Calu3 (cell line): ENCODE results near the gene ARPP21. TPM values are rescaled to one million over a fixed set of nuclear protein-coding genes. Genes with fewer than 3 reads are reported as not detected.
"Not testable (repeated sequence)": the region's sequence is repeated elsewhere in the genome, so short reads cannot be mapped to it uniquely, and the experiment has no call there.

Experiments used
- BruUV-seq: library from RNA; stranded (reverse); fragments of 400-500 nt; replicated peaks from 2 replicates; lab custom pipeline; 2021; lab: Mats Ljungman, UMichigan
- CTCF ChIA-PET: fragments of 300-600 bp; sonication (Branson Sonifier 250); formaldehyde crosslinking; loops from one replicate; lab custom pipeline; 2022; ENCODE audit warnings: antibody characterized with exemption; lab: Charles Lee
- DNase-seq: peaks from one replicate; pipeline ENCODE4 v3.0.0; 2022
- H3K27ac Mint-ChIP-seq: one replicate; pipeline ENCODE4 v1.8.0; 2022; ENCODE audit warnings: mixed read lengths; ENCODE audit not compliant: unreplicated experiment
- H3K27me3 Mint-ChIP-seq: one replicate; pipeline ENCODE4 v1.8.0; 2022; ENCODE audit warnings: mixed read lengths; ENCODE audit not compliant: unreplicated experiment
- H3K36me3 Mint-ChIP-seq: one replicate; pipeline ENCODE4 v1.8.0; 2022; ENCODE audit warnings: mild to moderate bottlenecking, moderate library complexity, mixed read lengths; ENCODE audit not compliant: insufficient read depth, unreplicated experiment
- H3K4me1 Mint-ChIP-seq: one replicate; pipeline ENCODE4 v1.8.0; 2022; ENCODE audit warnings: mild to moderate bottlenecking, low read depth, mixed read lengths; ENCODE audit not compliant: unreplicated experiment
- H3K4me3 Mint-ChIP-seq: one replicate; pipeline ENCODE4 v1.8.0; 2022; ENCODE audit warnings: mild to moderate bottlenecking, low read depth, moderate library complexity, mixed read lengths; ENCODE audit not compliant: unreplicated experiment
- H3K9me3 Mint-ChIP-seq: one replicate; pipeline ENCODE4 v1.8.0; 2022; ENCODE audit warnings: low read depth, mixed read lengths; ENCODE audit not compliant: unreplicated experiment
- intact Hi-C: fragments of 100-400 bp; cut with micrococcal nuclease; formaldehyde crosslinking; loops from one replicate; pipeline ENCODE4 v1.10.0; 2022; ENCODE audit not compliant: unreplicated experiment
- total RNA-seq: library from RNA; stranded (reverse); gene quantifications from 2 replicates; pipeline ENCODE4 v1.2.3, GENCODE V29; 2022
- TF ChIP-seq, protein P1 (sequence below): fragments of 200-600 bp; IDR thresholded peaks from one replicate; pipeline ENCODE4 v1.8.0; 2022; ENCODE audit warnings: antibody characterized with exemption; ENCODE audit not compliant: unreplicated experiment

The ARPP21 gene
- total RNA-seq, 1 experiment from 2014 or later = not detected

DNA sequence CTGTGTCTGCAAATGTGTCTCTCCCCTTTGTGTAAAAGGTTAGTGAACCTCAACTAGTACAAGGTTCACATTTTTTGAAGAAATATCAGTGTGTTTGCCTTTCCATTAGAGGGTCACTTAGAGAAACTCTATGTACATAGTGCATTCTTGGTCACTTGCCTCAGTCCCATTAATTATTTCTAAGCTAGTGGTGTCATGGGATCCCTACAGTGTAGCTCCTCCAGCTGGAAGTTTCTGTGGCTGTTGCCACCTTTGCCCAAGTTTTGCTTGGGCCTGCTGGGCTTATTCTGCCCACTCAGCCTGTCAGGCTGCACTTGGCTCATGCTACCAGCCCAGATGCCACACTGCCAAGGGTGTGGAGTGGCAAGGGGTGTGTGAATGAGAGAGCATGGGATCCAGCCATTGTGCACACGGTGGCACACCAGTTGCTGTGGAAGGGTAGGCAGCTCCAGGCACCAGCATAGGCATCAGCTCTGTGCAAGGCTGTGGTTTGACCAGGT lies 161.7 kb downstream of the ARPP21 start:
- no TSS peak for BruUV-seq
- no peaks in the 10 kb centered on the region for H3K4me1 Mint-ChIP-seq
- H3K4me3 Mint-ChIP-seq = no peak overlapping the region
- no peak for DNase-seq
- CTCF ChIA-PET = interaction anchor here (1.2 kb wide), 1 partner anchor 108 kb away, joined by 3 read pairs; no protein-coding TSS in a partner anchor
- intact Hi-C loops = no loop called here
- no peaks in the 10 kb centered on the region for H3K27me3 Mint-ChIP-seq
- H3K36me3 Mint-ChIP-seq = no peaks in the 10 kb centered on the region
- no peaks in the 10 kb centered on the region for H3K9me3 Mint-ChIP-seq
- no peak overlapping the region for H3K27ac Mint-ChIP-seq
- TF ChIP-seq, protein P1, sequence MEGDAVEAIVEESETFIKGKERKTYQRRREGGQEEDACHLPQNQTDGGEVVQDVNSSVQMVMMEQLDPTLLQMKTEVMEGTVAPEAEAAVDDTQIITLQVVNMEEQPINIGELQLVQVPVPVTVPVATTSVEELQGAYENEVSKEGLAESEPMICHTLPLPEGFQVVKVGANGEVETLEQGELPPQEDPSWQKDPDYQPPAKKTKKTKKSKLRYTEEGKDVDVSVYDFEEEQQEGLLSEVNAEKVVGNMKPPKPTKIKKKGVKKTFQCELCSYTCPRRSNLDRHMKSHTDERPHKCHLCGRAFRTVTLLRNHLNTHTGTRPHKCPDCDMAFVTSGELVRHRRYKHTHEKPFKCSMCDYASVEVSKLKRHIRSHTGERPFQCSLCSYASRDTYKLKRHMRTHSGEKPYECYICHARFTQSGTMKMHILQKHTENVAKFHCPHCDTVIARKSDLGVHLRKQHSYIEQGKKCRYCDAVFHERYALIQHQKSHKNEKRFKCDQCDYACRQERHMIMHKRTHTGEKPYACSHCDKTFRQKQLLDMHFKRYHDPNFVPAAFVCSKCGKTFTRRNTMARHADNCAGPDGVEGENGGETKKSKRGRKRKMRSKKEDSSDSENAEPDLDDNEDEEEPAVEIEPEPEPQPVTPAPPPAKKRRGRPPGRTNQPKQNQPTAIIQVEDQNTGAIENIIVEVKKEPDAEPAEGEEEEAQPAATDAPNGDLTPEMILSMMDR = no peak

DNA sequence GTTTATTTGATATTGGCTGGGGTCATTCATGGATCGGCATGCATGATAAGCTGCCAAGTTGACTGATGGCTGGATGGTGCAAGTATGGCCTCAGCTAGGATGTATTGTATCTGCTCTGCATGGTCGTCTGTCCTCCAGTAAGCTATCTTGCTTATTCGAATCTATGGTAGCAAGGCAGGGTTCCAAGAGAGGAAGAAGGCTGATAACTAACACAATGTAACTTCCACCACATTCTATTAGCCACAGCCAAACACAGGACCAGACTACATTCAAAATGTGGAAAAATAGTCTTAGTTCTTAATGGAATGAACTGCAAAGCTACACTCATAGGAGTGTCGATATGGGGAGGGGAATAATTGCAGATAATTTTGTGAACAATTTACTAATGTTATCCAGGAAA lies 175.2 kb downstream of the ARPP21 start:
- Mint-ChIP-seq H3K27ac (no peak overlapping the region), H3K4me1 (no peaks in the 10 kb centered on the region)
- BruUV-seq = no TSS peak

DNA sequence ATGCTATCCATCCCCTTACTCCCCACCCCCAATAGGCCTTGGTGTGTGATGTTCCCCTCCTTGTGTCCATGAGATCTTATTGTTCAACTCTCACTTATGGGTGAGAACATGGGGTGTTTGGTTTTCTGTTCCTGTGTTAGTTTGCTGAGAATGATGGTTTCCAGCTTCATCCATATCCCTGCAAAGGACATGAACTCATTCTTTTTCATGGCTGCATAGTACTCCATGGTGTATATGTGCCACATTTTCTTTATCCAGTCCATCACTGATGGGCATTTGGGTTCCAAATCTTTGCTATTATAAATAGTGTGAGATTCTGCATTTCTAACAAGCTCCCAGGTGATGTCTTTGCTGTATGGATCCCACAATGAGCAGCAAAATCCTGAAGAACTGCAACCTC lies 176.5 kb downstream of the ARPP21 start:
- DNase-seq, CTCF ChIA-PET, H3K9me3 Mint-ChIP-seq, intact Hi-C loops, H3K4me1 Mint-ChIP-seq, H3K36me3 Mint-ChIP-seq, BruUV-seq, H3K27me3 Mint-ChIP-seq, H3K4me3 Mint-ChIP-seq, H3K27ac Mint-ChIP-seq: not testable (repeated sequence)

More for the DNA sequence above, 175.2 kb downstream of the ARPP21 start:
- TF ChIP-seq, protein P1 = no peak
- Mint-ChIP-seq H3K9me3 (no peaks in the 10 kb centered on the region), H3K4me3 (no peak overlapping the region), H3K27me3 (no peaks in the 10 kb centered on the region), H3K36me3 (no peaks in the 10 kb centered on the region)
- no peak for DNase-seq
- CTCF ChIA-PET = no interaction called here
- intact Hi-C loops = no loop called here

DNA sequence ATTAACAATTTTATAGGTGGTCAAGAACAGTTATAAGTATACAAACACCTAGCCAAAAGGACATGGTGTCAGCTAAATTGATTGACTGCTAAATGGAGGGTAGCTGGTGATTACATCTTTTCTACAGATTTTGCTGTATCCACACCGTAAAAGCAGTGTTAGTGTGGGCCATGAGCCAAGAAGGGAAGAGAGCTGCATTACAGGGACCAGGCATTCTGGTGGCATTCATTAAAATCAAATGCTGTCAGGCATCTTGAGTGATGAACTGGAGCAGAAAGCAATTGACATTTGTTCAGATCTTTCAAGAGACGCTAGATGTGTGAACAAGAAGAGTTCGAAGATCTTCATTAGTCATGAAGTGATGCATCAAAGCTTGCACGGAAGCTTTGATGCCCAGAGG lies 177.9 kb downstream of the ARPP21 start:
- no peaks in the 10 kb centered on the region for H3K9me3 Mint-ChIP-seq
- no peak for DNase-seq
- H3K36me3 Mint-ChIP-seq = no peaks in the 10 kb centered on the region
- no peaks in the 10 kb centered on the region for H3K4me1 Mint-ChIP-seq
- no peak overlapping the region for H3K4me3 Mint-ChIP-seq
- H3K27ac Mint-ChIP-seq = no peak overlapping the region
- intact Hi-C loops = no loop called here
- no TSS peak for BruUV-seq
- CTCF ChIA-PET = interaction anchor here (0.9 kb wide), 1 partner anchor 36 kb away, joined by 3 read pairs; no protein-coding TSS in a partner anchor
- no peaks in the 10 kb centered on the region for H3K27me3 Mint-ChIP-seq
- TF ChIP-seq, protein P1 = no peak

DNA sequence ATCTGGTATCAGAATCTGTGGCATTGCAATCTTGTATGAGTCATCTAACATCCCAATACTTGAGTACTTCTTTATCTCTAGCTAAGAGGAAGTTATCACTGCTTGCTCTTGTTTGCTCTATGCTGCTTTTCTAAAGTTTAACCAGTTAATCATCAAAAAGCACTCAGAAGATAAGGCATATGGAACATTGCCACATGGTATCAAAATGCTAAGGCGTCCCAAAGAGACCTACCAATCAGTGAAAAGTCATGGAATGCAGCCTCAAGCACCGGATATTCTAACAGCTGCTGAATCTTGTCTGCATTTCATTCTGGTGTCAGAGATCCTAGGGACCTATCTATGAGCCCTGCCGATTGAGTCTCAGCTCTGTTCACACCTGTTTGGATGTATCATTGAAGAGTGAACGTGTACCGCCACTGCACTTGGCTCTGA lies 192.8 kb downstream of the ARPP21 start:
- Mint-ChIP-seq H3K27ac (peak overlapping the region; percentile 76), H3K4me3 (peak overlapping the region; percentile 18), H3K9me3 (no peaks in the 10 kb centered on the region), H3K27me3 (peaks cover 13% of the 10 kb centered on the region), H3K4me1 (peaks cover 42% of the 10 kb centered on the region), H3K36me3 (no peaks in the 10 kb centered on the region)
- TF ChIP-seq, protein P1 = no peak
- BruUV-seq = no TSS peak
- intact Hi-C loops = no loop called here
- peak; percentile 11 for DNase-seq
- CTCF ChIA-PET = no interaction called here
